Transverse colon (tissue), 3 donors: ENCODE data around the gene DNAI2.

Experiments used
- POLR2A ChIP-seq: fragments of 450-650 bp; IDR thresholded peaks from one replicate; pipeline ENCODE4 v1.6.1; 2016; ENCODE audit warnings: antibody characterized with exemption, mild to moderate bottlenecking, moderate library complexity
- TF ChIP-seq, protein P1 (sequence below), 5 experiments: fragments of 200-600 bp in 3 of 5; fragments of 450-650 bp in 2 of 5; sonication (generic) in 3 of 5; IDR thresholded peaks; 1 replicate in 2 of 5; 2 replicates in 3 of 5; pipeline ENCODE4 v1.5.1; 2016 to 2017; ENCODE audit warnings: antibody characterized with exemption in 5 of 5, inconsistent platforms in 3 of 5, mild to moderate bottlenecking in 2 of 5, moderate library complexity in 1 of 5

DNA sequence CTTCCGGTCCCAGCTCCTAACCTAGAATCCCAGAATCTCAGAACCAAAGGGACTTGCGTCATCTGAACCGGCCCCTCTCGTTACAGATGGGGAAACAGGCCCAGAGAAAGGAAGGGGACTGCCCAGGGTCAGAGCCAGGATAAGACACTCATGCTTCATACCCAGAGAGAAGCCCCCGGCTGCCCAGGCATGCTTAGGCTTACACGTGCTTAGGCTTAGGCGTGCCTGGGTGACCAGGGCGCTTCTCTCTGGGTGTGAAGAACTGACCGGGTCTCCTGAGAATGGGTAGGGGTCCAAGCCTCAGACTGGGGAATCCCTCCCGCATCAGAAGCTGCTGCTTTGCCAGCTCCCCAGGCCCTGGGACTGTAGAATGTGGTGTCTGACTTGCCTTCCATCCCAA is 29.9 kb upstream of the DNAI2 start:
- TF ChIP-seq, protein P1, sequence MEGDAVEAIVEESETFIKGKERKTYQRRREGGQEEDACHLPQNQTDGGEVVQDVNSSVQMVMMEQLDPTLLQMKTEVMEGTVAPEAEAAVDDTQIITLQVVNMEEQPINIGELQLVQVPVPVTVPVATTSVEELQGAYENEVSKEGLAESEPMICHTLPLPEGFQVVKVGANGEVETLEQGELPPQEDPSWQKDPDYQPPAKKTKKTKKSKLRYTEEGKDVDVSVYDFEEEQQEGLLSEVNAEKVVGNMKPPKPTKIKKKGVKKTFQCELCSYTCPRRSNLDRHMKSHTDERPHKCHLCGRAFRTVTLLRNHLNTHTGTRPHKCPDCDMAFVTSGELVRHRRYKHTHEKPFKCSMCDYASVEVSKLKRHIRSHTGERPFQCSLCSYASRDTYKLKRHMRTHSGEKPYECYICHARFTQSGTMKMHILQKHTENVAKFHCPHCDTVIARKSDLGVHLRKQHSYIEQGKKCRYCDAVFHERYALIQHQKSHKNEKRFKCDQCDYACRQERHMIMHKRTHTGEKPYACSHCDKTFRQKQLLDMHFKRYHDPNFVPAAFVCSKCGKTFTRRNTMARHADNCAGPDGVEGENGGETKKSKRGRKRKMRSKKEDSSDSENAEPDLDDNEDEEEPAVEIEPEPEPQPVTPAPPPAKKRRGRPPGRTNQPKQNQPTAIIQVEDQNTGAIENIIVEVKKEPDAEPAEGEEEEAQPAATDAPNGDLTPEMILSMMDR (IDR thresholded peaks at IDR 0.05), result no peak
- TF ChIP-seq POLR2A, result no peak
